SK-N-SH treated with all-trans-retinoic acid at 6 μM for 48 hours (cell line): ENCODE data around the gene CEP250.

ENCODE experiments used
- BACH2 ChIP-seq: fragments of 250-450 bp; sonication (Bioruptor Pico); IDR thresholded peaks from 2 replicates; pipeline ENCODE4 v1.9.0; 2021; ENCODE audit warnings: mild to moderate bottlenecking, borderline replicate concordance
- PATZ1 ChIP-seq: fragments of 250-450 bp; sonication (Bioruptor Pico); IDR thresholded peaks from 2 replicates; pipeline ENCODE4 v1.8.0; 2020; ENCODE audit warnings: mild to moderate bottlenecking, moderate library complexity, borderline replicate concordance
- RARB ChIP-seq: fragments of 250-450 bp; sonication (Bioruptor Pico); IDR thresholded peaks from 2 replicates; pipeline ENCODE4 v1.8.0; 2021; ENCODE audit warnings: mild to moderate bottlenecking, moderate library complexity
- TCF4 ChIP-seq: fragments of 250-450 bp; sonication (Bioruptor Pico); IDR thresholded peaks from 2 replicates; pipeline ENCODE4 v1.8.0; 2021; ENCODE audit warnings: mild to moderate bottlenecking, moderate library complexity, borderline replicate concordance
- TOX ChIP-seq: fragments of 250-450 bp; sonication (Bioruptor Pico); IDR thresholded peaks from 2 replicates; pipeline ENCODE4 v1.8.0; 2021; ENCODE audit warnings: mild to moderate bottlenecking, moderate library complexity, borderline replicate concordance
- ZC3H10 ChIP-seq: fragments of 250-450 bp; sonication (Bioruptor Pico); IDR thresholded peaks from 2 replicates; pipeline ENCODE4 v1.5.1; 2021; ENCODE audit warnings: mild to moderate bottlenecking, moderate library complexity
- ZFP30 ChIP-seq: fragments of 450-650 bp; formaldehyde crosslinking; IDR thresholded peaks from 2 replicates; pipeline ENCODE4 v1.5.0; 2022; ENCODE audit warnings: mild to moderate bottlenecking, moderate library complexity
- ZNF70 ChIP-seq: fragments of 450-650 bp; formaldehyde crosslinking; IDR thresholded peaks from 2 replicates; pipeline ENCODE4 v1.5.0; 2020; ENCODE audit warnings: mild to moderate bottlenecking, moderate library complexity

GRCh38 chr20:35510951-35511735 is 55.7 kb downstream of the CEP250 start:
- TF ChIP-seq ZNF70 (CRISPR knock-in tag) (no peak), TOX (CRISPR knock-in tag) (no peak), PATZ1 (CRISPR knock-in tag) (no peak), TCF4 (no peak), BACH2 (CRISPR knock-in tag) (no peak), ZFP30 (no peak), ZC3H10 (CRISPR knock-in tag) (no peak), RARB (CRISPR knock-in tag) (no peak)
